Sigmoid colon (tissue), 7 donors: ENCODE results near the gene HNRNPU. TPM values are rescaled to one million over a fixed set of nuclear protein-coding genes. Genes with fewer than 3 reads are reported as not detected.

Experiments used
- DNase-seq: peaks from one replicate; pipeline ENCODE4 v3.0.0-alpha.2; 2019
- H3K27ac ChIP-seq, 4 donors: fragments of 200-600 bp; sonication (generic); one replicate each; pipeline ENCODE4 v1.5.1; 2016 to 2019; ENCODE audit warnings: mild to moderate bottlenecking in 1 of 4
- H3K27me3 ChIP-seq, 3 donors: fragments of 200-600 bp; sonication (generic); one replicate each; pipeline ENCODE4 v1.5.1; 2019; ENCODE audit warnings: mild to moderate bottlenecking in 1 of 3
- H3K36me3 ChIP-seq, 4 donors: fragments of 200-600 bp; sonication (generic); one replicate each; pipeline ENCODE4 v1.5.1; 2016 to 2019
- H3K4me1 ChIP-seq, 4 donors: fragments of 200-600 bp; sonication (generic); one replicate each; pipeline ENCODE4 v1.5.1; 2017 to 2019
- H3K4me3 ChIP-seq, 4 donors: fragments of 200-600 bp; sonication (generic); one replicate each; pipeline ENCODE4 v1.5.1; 2017 to 2019; ENCODE audit warnings: mild to moderate bottlenecking in 2 of 4, moderate library complexity in 1 of 4
- H3K9me3 ChIP-seq, 4 donors: fragments of 200-600 bp in 3 of 4; sonication (generic) in 3 of 4; one replicate each; pipeline versions ENCODE4 v1.5.1 to v1.6.1; 2013 to 2019
- CTCF ChIP-seq, 4 experiments: fragments of 450-650 bp in 3 of 4; fragments of 200-600 bp in 1 of 4; IDR thresholded peaks; one replicate each; pipeline ENCODE4 v1.5.1; 2016 to 2019; ENCODE audit warnings: antibody characterized with exemption in 4 of 4, mild to moderate bottlenecking in 3 of 4, moderate library complexity in 2 of 4
- EP300 ChIP-seq, 4 donors: sonication (generic); formaldehyde crosslinking; IDR thresholded peaks; one replicate each; pipeline ENCODE4 v1.6.1; 2017; ENCODE audit warnings: antibody characterized with exemption in 4 of 4
- POLR2A ChIP-seq, 2 donors: fragments of 450-650 bp; IDR thresholded peaks; one replicate each; pipeline ENCODE4 v1.6.1; 2016; ENCODE audit warnings: antibody characterized with exemption in 2 of 2, mild to moderate bottlenecking in 2 of 2, moderate library complexity in 2 of 2
- POLR2AphosphoS5 ChIP-seq, 4 donors: sonication (generic); formaldehyde crosslinking; IDR thresholded peaks; one replicate each; pipeline ENCODE4 v1.6.1; 2017; ENCODE audit warnings: antibody characterized with exemption in 4 of 4
- WGBS, 2 donors: extraction: QIAGEN DNeasy Blood & Tissue Kit; methylation state at CpG; one replicate each; pipeline ENCODE4 v1.1.7; 2013; 5-methylcytosine and 5-hydroxymethylcytosine counted together
- intact Hi-C: fragments of 100-400 bp; cut with DNase I; formaldehyde crosslinking; loops from one replicate; pipeline ENCODE4 v1.15.1; 2023
- polyA plus RNA-seq, 3 donors: library from polyadenylated mRNA; stranded (reverse); fragments of 200-250 nt; gene quantifications; one replicate each; pipeline ENCODE4 v1.2.3, GENCODE V29; 2013
- total RNA-seq, 4 donors: library from RNA; depleted of rRNA; stranded (reverse); fragments of >200 nt; gene quantifications; one replicate each; pipeline ENCODE4 v1.1.0, GENCODE V29; 2016
- donor health status: healthy with polysubstance abuse.
- donor health status: Bipolar disorder and iron deficiency.
- donor health status: healthy.

Gene HNRNPU
- total and polyA plus RNA-seq, 7 donors = 71.0 to 339 (median 264) TPM

- no peak for TF ChIP-seq EP300 (IDR thresholded peaks at IDR 0.05)
- no peak for TF ChIP-seq POLR2AphosphoS5 (IDR thresholded peaks at IDR 0.05)
- Histone ChIP-seq H3K4me3 (no peak overlapping the region), H3K27ac (peak overlapping the region; percentile 99 to 100 (median 100)), H3K36me3 (peaks cover 0 to 3% (median 0%) of the 10 kb centered on the region in 4 donors), H3K27me3 (no peaks in the 10 kb centered on the region), H3K4me1 (peaks cover 0 to 27% (median 24%) of the 10 kb centered on the region in 4 donors), H3K9me3 (no peaks in the 10 kb centered on the region)
- 69 to 76% methylated on average over 3 of the region's 3 CpGs for WGBS, 2 donors
- no peak for DNase-seq
- intact Hi-C loops = loop anchor here (5.0 to 10.0 kb wide), 4 partner anchors 51 to 289 kb away; partner anchors contain the start of genes DESI2 and KIF26B
Observed at GRCh38 chr1:244865820-244866219, 1.5 kb upstream of the HNRNPU start.

- Histone ChIP-seq H3K27me3 (no peaks in the 10 kb centered on the region), H3K4me1 (peaks cover 0 to 35% (median 32%) of the 10 kb centered on the region in 4 donors), H3K27ac (peak overlapping the region; percentile 99 to 100 (median 100)), H3K4me3 (peak overlapping the region; percentile 92 to 99 (median 98)), H3K36me3 (peaks cover 0 to 12% (median 2%) of the 10 kb centered on the region in 4 donors), H3K9me3 (no peaks in the 10 kb centered on the region)
- TF ChIP-seq EP300 (IDR thresholded peaks at IDR 0.05) = no peak
- intact Hi-C loops = loop anchor here (5.0 to 10.0 kb wide), 4 partner anchors 52 to 290 kb away; partner anchors contain the start of genes DESI2 and KIF26B
- 17 to 21% methylated on average over 9 of the region's 9 CpGs for WGBS, 2 donors
- DNase-seq = peak; percentile 71
Observed at GRCh38 chr1:244865028-244865371, 657 bp upstream of the HNRNPU start.

- intact Hi-C loops = loop anchor here (1.0 to 10.0 kb wide), 5 partner anchors 28 to 291 kb away; partner anchors contain the start of genes COX20, DESI2 and KIF26B
- H3K27ac ChIP-seq = peak overlapping the region; percentile 99 to 100 (median 100)
- peaks cover 0 to 49% (median 45%) of the 10 kb centered on the region in 4 donors for H3K4me1 ChIP-seq
- H3K27me3 ChIP-seq = no peaks in the 10 kb centered on the region
- DNase-seq = no peak
- WGBS, 2 donors = 0 to 1% methylated on average over 92 of the region's 92 CpGs
- TF ChIP-seq POLR2A (IDR thresholded peaks at IDR 0.05) = no peak
- TF ChIP-seq CTCF (IDR thresholded peaks at IDR 0.05) = no peak
- no peak for TF ChIP-seq POLR2AphosphoS5 (IDR thresholded peaks at IDR 0.05)
- TF ChIP-seq EP300 (IDR thresholded peaks at IDR 0.05) = no peak
- no peaks in the 10 kb centered on the region for H3K9me3 ChIP-seq
- peaks cover 5 to 25% (median 16%) of the 10 kb centered on the region in 4 donors for H3K36me3 ChIP-seq
- peak overlapping the region; percentile 92 to 99 (median 98) for H3K4me3 ChIP-seq
Observed at GRCh38 chr1:244863491-244864252, 671 bp downstream of the HNRNPU start.

GRCh38 chr1:244862699-244863490, 1.4 kb downstream of the HNRNPU start:
- H3K4me1 ChIP-seq = peaks cover 0 to 56% (median 51%) of the 10 kb centered on the region in 4 donors
- peak overlapping the region; percentile 99 to 100 (median 100) for H3K27ac ChIP-seq
- H3K36me3 ChIP-seq = peaks cover 10 to 33% (median 21%) of the 10 kb centered on the region in 4 donors
- peak; percentile 99 for DNase-seq
- TF ChIP-seq POLR2AphosphoS5 (IDR thresholded peaks at IDR 0.05) (peak; percentile 63 to 85 (median 77)), CTCF (IDR thresholded peaks at IDR 0.05) (no peak), POLR2A (IDR thresholded peaks at IDR 0.05) (no peak), EP300 (IDR thresholded peaks at IDR 0.05) (peak in 2 of 4 donors; percentile 15 to 20)
- peak overlapping the region; percentile 92 to 99 (median 98) for H3K4me3 ChIP-seq
- intact Hi-C loops = loop anchor here (5.0 to 10.0 kb wide), 3 partner anchors 179 to 292 kb away; partner anchors contain the start of genes DESI2 and KIF26B
- no peaks in the 10 kb centered on the region for H3K27me3 ChIP-seq
- 1% methylated on average over 87 of the region's 87 CpGs for WGBS, 2 donors
- no peaks in the 10 kb centered on the region for H3K9me3 ChIP-seq

- H3K27me3 ChIP-seq = no peaks in the 10 kb centered on the region
- peak overlapping the region; percentile 92 to 99 (median 98) for H3K4me3 ChIP-seq
- H3K36me3 ChIP-seq = peaks cover 16 to 38% (median 27%) of the 10 kb centered on the region in 4 donors
- WGBS, 2 donors = 0 to 1% methylated on average over 7 of the region's 7 CpGs
- H3K4me1 ChIP-seq = peaks cover 0 to 62% (median 57%) of the 10 kb centered on the region in 4 donors
- no peak for DNase-seq
- H3K9me3 ChIP-seq = no peaks in the 10 kb centered on the region
- peak overlapping the region; percentile 99 to 100 (median 100) for H3K27ac ChIP-seq
- TF ChIP-seq EP300 (IDR thresholded peaks at IDR 0.05) (no peak), POLR2A (IDR thresholded peaks at IDR 0.05) (peak in 1 of 2 donors; percentile 8), CTCF (IDR thresholded peaks at IDR 0.05) (no peak)
- intact Hi-C loops = loop anchor here (5.0 to 10.0 kb wide), 3 partner anchors 180 to 292 kb away; partner anchors contain the start of genes DESI2 and KIF26B
Observed at GRCh38 chr1:244862354-244862698, 2.0 kb downstream of the HNRNPU start.
